PFSK-1 (cell line): Measurements from ENCODE around the gene LCN15.

Source experiments
- FOXP2 ChIP-seq: optimal IDR thresholded peaks from 2 replicates; pipeline ENCODE3; 2011; ENCODE audit warnings: borderline replicate concordance, control low read depth, inconsistent platforms; ENCODE audit not compliant: insufficient read depth; ENCODE audit errors: extremely low read length, extremely low read depth
- POLR2AphosphoS5 ChIP-seq: IDR thresholded peaks from 2 replicates; pipeline ENCODE4 v1.6.1; 2012; ENCODE audit warnings: low read depth, mild to moderate bottlenecking, control low read depth, low read length, moderate library complexity
- SIN3A ChIP-seq: IDR thresholded peaks from 2 replicates; pipeline ENCODE4 v1.6.1; 2012; ENCODE audit warnings: mild to moderate bottlenecking, low read length, moderate library complexity, borderline replicate concordance; ENCODE audit not compliant: insufficient read depth
- TAF1 ChIP-seq: IDR thresholded peaks from 2 replicates; pipeline ENCODE4 v1.6.1; 2012; ENCODE audit warnings: low read length, control low read depth, borderline replicate concordance; ENCODE audit not compliant: insufficient read depth
- TF ChIP-seq, protein P1 (sequence below), 2 experiments: IDR thresholded peaks; 2 replicates each; pipeline versions ENCODE4 v1.6.1 to v1.8.0; 2011 to 2012; ENCODE audit warnings: low read depth in 2 of 2, low read length in 2 of 2, control low read depth in 1 of 2, inconsistent platforms in 1 of 2, mild to moderate bottlenecking in 1 of 2, moderate library complexity in 1 of 2; ENCODE audit not compliant: insufficient read depth in 1 of 2

The LCN15 gene

GRCh38 chr9:136750526-136750925 is 13.8 kb downstream of the LCN15 start:
- TF ChIP-seq TAF1 (no peak), SIN3A (no peak), POLR2AphosphoS5 (no peak), FOXP2 (no peak)
- TF ChIP-seq, protein P1, sequence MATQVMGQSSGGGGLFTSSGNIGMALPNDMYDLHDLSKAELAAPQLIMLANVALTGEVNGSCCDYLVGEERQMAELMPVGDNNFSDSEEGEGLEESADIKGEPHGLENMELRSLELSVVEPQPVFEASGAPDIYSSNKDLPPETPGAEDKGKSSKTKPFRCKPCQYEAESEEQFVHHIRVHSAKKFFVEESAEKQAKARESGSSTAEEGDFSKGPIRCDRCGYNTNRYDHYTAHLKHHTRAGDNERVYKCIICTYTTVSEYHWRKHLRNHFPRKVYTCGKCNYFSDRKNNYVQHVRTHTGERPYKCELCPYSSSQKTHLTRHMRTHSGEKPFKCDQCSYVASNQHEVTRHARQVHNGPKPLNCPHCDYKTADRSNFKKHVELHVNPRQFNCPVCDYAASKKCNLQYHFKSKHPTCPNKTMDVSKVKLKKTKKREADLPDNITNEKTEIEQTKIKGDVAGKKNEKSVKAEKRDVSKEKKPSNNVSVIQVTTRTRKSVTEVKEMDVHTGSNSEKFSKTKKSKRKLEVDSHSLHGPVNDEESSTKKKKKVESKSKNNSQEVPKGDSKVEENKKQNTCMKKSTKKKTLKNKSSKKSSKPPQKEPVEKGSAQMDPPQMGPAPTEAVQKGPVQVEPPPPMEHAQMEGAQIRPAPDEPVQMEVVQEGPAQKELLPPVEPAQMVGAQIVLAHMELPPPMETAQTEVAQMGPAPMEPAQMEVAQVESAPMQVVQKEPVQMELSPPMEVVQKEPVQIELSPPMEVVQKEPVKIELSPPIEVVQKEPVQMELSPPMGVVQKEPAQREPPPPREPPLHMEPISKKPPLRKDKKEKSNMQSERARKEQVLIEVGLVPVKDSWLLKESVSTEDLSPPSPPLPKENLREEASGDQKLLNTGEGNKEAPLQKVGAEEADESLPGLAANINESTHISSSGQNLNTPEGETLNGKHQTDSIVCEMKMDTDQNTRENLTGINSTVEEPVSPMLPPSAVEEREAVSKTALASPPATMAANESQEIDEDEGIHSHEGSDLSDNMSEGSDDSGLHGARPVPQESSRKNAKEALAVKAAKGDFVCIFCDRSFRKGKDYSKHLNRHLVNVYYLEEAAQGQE (IDR thresholded peaks at IDR 0.05; ENCODE audit: insufficient read depth in 1 of 2, low read depth in 2 of 2, low read length in 2 of 2) = no peak

- TF ChIP-seq SIN3A (no peak), POLR2AphosphoS5 (no peak), FOXP2 (no peak), TAF1 (no peak)
- TF ChIP-seq, protein P1 (IDR thresholded peaks at IDR 0.05; ENCODE audit: insufficient read depth in 1 of 2, low read depth in 2 of 2, low read length in 2 of 2) = no peak
Measured at GRCh38 chr9:136748666-136749611, 15.4 kb downstream of the LCN15 start.

DNA sequence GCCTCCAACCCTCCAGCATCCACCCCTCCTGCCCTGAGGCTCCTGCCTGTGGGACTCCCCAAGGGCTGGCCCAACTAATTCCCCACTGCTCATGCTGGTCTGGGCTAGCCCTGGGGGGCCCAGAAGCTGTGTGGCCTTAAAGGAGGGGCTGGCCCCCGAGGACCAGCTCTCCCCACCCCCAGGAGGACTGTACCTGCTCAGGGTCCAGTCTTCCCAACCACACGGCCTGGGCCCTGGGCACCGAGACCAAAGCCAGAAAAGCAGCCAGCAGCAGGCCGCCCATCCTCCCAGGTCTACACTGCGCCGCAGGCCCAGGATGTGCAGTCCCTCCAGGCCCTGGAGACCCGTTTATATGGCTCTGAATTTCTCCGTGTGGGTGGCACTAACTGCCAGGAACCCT is 16.1 kb downstream of the LCN15 start, which contains the start of gene LCN6:
TSS of gene LCN6 (minus strand) at position 325 of the 400 bp plus-strand sequence. CDS start at position 283, 42 bp downstream.
- TF ChIP-seq FOXP2 (no peak), POLR2AphosphoS5 (no peak)
- TF ChIP-seq, protein P1 (IDR thresholded peaks at IDR 0.05; ENCODE audit: insufficient read depth in 1 of 2, low read depth in 2 of 2, low read length in 2 of 2) = no peak

- TF ChIP-seq FOXP2 (no peak), SIN3A (no peak), TAF1 (no peak), POLR2AphosphoS5 (no peak)
- TF ChIP-seq, protein P1 (IDR thresholded peaks at IDR 0.05; ENCODE audit: insufficient read depth in 1 of 2, low read depth in 2 of 2, low read length in 2 of 2) = no peak
Measured at GRCh38 chr9:136747161-136748060, 16.9 kb downstream of the LCN15 start.
